WTC11 (cell line): ENCODE data around the gene SAPCD2.

Experiments used
- ATF1 ChIP-seq: sonication (generic); formaldehyde crosslinking; IDR thresholded peaks from 2 replicates; pipeline ENCODE4 v1.8.1; 2023; ENCODE audit warnings: mild to moderate bottlenecking, moderate library complexity, missing genetic modification reagents
- CTCF ChIP-seq: fragments of 200-600 bp; IDR thresholded peaks from 2 replicates; pipeline ENCODE4 v1.8.0; 2022; ENCODE audit warnings: antibody characterized with exemption
- FOXP1 ChIP-seq: sonication (generic); formaldehyde crosslinking; IDR thresholded peaks from 2 replicates; pipeline ENCODE4 v1.8.0; 2022; ENCODE audit warnings: missing genetic modification reagents, mild to moderate bottlenecking, moderate library complexity, borderline replicate concordance
- JUN ChIP-seq: sonication (generic); formaldehyde crosslinking; IDR thresholded peaks from 2 replicates; pipeline ENCODE4 v1.8.0; 2023; ENCODE audit warnings: mild to moderate bottlenecking, missing genetic modification reagents
- NR2C2 ChIP-seq: sonication (generic); formaldehyde crosslinking; IDR thresholded peaks from 2 replicates; pipeline ENCODE4 v1.8.0; 2022; ENCODE audit warnings: mild to moderate bottlenecking, missing genetic modification reagents
- TEAD4 ChIP-seq: sonication (generic); formaldehyde crosslinking; IDR thresholded peaks from 2 replicates; pipeline ENCODE4 v1.8.0; 2022; ENCODE audit warnings: mild to moderate bottlenecking, missing genetic modification reagents
- ZBTB21 ChIP-seq: sonication (generic); formaldehyde crosslinking; IDR thresholded peaks from 2 replicates; pipeline ENCODE4 v1.8.1; 2023; ENCODE audit warnings: mild to moderate bottlenecking, missing genetic modification reagents, borderline replicate concordance
- ZNF232 ChIP-seq: sonication (generic); formaldehyde crosslinking; IDR thresholded peaks from 2 replicates; pipeline ENCODE4 v1.8.0; 2022; ENCODE audit warnings: mild to moderate bottlenecking, missing genetic modification reagents
- TF ChIP-seq, protein P1 (sequence below): sonication (generic); formaldehyde crosslinking; IDR thresholded peaks from 2 replicates; pipeline ENCODE4 v1.8.0; 2022; ENCODE audit warnings: mild to moderate bottlenecking, missing genetic modification reagents
- TF ChIP-seq, protein P2 (sequence below): sonication (generic); formaldehyde crosslinking; IDR thresholded peaks from 2 replicates; pipeline ENCODE4 v1.8.0; 2022; ENCODE audit warnings: mild to moderate bottlenecking, missing genetic modification reagents
- TF ChIP-seq, protein P3 (sequence below): sonication (generic); formaldehyde crosslinking; IDR thresholded peaks from 2 replicates; pipeline ENCODE4 v1.8.1; 2022; ENCODE audit warnings: mild to moderate bottlenecking, missing genetic modification reagents, moderate library complexity, borderline replicate concordance

GRCh38 chr9:137057545-137057944, 12.8 kb downstream of the SAPCD2 start:
- TF ChIP-seq CTCF (no peak), JUN (no peak), NR2C2 (no peak), ZBTB21 (CRISPR knock-in tag) (no peak), FOXP1 (CRISPR knock-in tag) (no peak), ZNF232 (CRISPR knock-in tag) (no peak), ATF1 (no peak), TEAD4 (no peak)
- TF ChIP-seq, protein P1, sequence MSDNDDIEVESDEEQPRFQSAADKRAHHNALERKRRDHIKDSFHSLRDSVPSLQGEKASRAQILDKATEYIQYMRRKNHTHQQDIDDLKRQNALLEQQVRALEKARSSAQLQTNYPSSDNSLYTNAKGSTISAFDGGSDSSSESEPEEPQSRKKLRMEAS (CRISPR knock-in tag), result no peak
- TF ChIP-seq, protein P2, sequence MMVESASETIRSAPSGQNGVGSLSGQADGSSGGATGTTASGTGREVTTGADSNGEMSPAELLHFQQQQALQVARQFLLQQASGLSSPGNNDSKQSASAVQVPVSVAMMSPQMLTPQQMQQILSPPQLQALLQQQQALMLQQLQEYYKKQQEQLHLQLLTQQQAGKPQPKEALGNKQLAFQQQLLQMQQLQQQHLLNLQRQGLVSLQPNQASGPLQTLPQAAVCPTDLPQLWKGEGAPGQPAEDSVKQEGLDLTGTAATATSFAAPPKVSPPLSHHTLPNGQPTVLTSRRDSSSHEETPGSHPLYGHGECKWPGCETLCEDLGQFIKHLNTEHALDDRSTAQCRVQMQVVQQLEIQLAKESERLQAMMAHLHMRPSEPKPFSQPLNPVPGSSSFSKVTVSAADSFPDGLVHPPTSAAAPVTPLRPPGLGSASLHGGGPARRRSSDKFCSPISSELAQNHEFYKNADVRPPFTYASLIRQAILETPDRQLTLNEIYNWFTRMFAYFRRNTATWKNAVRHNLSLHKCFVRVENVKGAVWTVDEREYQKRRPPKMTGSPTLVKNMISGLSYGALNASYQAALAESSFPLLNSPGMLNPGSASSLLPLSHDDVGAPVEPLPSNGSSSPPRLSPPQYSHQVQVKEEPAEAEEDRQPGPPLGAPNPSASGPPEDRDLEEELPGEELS, result no peak
- TF ChIP-seq, protein P3, sequence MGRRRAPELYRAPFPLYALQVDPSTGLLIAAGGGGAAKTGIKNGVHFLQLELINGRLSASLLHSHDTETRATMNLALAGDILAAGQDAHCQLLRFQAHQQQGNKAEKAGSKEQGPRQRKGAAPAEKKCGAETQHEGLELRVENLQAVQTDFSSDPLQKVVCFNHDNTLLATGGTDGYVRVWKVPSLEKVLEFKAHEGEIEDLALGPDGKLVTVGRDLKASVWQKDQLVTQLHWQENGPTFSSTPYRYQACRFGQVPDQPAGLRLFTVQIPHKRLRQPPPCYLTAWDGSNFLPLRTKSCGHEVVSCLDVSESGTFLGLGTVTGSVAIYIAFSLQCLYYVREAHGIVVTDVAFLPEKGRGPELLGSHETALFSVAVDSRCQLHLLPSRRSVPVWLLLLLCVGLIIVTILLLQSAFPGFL (CRISPR knock-in tag), result no peak
